ENCODE results near the gene TLE7.

TLE7 gene

DNA sequence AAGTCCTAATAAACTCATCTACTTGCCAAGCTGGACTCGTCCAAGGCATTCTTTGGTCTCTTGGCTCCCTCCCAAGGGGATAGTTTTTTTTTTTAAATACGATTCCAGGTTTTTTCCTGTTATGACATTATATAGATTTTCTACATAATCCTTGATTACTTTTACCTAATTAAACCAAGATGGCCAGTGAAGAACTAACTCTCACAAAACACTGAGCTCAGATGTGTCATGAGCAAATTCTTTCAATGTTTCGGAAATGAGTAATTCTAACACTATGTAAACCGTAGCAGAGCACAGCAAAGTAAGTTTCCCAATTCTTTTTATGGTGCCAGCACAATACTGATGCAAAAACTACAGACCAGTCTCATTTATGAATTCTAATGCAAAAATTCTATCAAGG, 18.4 kb upstream of the TLE7 start:
- TF ChIP-seq CTCF (IDR thresholded peaks at IDR 0.05; ENCODE audit: insufficient read depth, low read length, missing control alignments) = no peak
- peak; percentile 73 for DNase-seq (ENCODE audit: low read depth, low spot score)
- ChIA-PET POLR2A (interaction anchor here (1.2 kb wide), 2 partner anchors 14 to 24 kb away, joined by 6 to 8 read pairs; no protein-coding TSS in a partner anchor), CTCF (interaction anchor here (1.0 to 4.5 kb wide), 6 partner anchors 14 to 48 kb away, joined by 3 to 21 read pairs (median 7); no protein-coding TSS in a partner anchor)
- H3K4me3 ChIP-seq (ENCODE audit: low read depth, low read length) = peak overlapping the region; percentile 10; the same call in 1 of the 2 replicates

DNA sequence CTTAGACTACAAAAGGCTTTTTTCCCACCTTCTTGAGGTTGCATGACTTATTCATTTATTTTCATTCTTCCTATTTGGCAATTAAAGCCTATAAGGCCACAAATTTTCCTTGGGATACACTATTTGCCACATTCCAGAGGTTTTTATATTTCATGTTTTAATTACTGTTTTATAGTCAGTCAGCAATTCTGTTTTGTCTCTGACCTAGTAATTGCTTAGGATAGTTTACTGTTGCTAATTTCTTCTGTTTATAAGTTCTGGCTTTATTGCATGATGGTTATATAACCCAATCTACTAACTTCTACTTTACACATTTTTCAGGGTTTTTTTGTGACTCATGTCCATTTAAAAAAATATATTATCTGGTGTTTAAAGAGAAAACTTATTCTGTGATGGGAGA, 17.7 kb upstream of the TLE7 start:
- ChIA-PET POLR2A (interaction anchor here (1.2 kb wide), 2 partner anchors 15 to 25 kb away, joined by 6 to 8 read pairs; no protein-coding TSS in a partner anchor), CTCF (interaction anchor here (2.2 to 4.5 kb wide), 3 partner anchors 15 to 47 kb away, joined by 8 to 21 read pairs (median 11); no protein-coding TSS in a partner anchor)
- TF ChIP-seq CTCF (IDR thresholded peaks at IDR 0.05; ENCODE audit: insufficient read depth, low read length, missing control alignments) = no peak
- no peak for DNase-seq (ENCODE audit: low read depth, low spot score)
- H3K4me3 ChIP-seq (ENCODE audit: low read depth, low read length) = no peak overlapping the region

DNA sequence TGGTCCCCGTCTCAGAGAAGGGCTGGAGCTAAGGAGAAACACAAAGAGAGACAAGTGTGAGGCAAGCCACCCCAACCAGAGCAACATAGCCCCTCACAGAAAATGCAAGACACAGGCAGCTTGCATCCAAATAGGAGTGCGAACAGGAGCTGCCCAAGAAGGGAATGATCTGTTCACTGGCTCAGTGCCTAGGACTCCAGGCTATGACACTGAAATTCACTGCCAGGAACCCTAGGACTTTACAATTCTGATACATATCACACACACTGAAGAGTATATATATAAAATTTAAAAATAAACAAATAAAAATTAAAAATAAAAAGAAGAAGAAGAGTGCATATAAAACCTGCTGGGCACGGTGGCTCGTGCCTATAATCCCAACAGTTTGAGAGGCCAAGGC, 14.9 kb upstream of the TLE7 start:
- no peak overlapping the region for H3K4me3 ChIP-seq (ENCODE audit: low read depth, low read length)
- CTCF ChIA-PET = interaction anchor here (0.7 to 1.6 kb wide), 2 partner anchors 43 to 44 kb away, joined by 3 to 4 read pairs; no protein-coding TSS in a partner anchor
- TF ChIP-seq CTCF (IDR thresholded peaks at IDR 0.05; ENCODE audit: insufficient read depth, low read length, missing control alignments) = no peak
- no peak for DNase-seq (ENCODE audit: low read depth, low spot score)
- POLR2A ChIA-PET = no interaction called here

DNA sequence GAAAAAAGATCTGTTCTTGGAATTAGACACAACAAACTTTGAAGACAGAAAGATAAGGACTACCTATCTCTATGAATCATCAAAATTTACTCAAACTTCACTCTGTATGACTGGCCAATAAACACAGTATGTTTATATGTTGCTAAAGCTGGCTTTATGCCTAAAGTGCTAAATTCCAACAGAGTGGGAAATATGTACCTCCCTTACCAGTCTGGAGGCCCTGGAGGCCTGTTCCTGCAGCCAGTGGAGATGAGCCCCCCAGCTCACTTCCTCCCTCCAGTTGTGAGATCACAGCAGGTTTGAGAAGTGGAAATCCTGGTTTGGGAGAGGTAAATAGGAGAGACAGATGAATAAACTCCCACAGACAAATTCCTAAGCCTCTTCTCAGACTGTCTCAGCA, 11.2 kb upstream of the TLE7 start:
- H3K4me3 ChIP-seq (ENCODE audit: low read depth, low read length) = no peak overlapping the region
- ChIA-PET POLR2A (no interaction called here), CTCF (interaction anchor here (1.3 kb wide), 1 partner anchor 24 kb away, joined by 3 read pairs; no protein-coding TSS in a partner anchor)
- TF ChIP-seq CTCF (IDR thresholded peaks at IDR 0.05; ENCODE audit: insufficient read depth, low read length, missing control alignments) = no peak
- DNase-seq (ENCODE audit: low read depth, low spot score) = no peak

DNA sequence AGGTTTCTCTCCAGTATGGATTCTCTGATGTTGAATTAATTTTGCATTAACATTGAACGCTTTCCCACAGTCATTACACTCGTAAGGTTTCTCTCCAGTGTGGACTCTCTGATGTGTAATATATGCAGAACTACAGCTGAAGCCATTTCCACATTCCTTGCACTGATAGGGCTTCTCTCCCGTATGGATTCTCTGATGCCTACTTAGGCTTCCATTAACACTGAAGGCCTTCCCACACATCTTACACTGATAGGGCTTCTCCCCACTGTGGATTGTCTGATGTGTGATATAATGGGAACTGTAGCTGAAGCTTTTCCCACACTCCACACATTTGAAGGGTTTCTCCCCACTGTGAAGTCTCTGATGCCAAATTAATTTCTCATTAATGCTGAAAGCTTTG, 7.2 kb upstream of the TLE7 start:
- ChIA-PET CTCF (no interaction called here), POLR2A (no interaction called here)
- DNase-seq (ENCODE audit: low read depth, low spot score) = no peak

More for the DNA sequence above, 7.2 kb upstream of the TLE7 start:
- no peak for TF ChIP-seq CTCF (IDR thresholded peaks at IDR 0.05; ENCODE audit: insufficient read depth, low read length, missing control alignments)
- H3K4me3 ChIP-seq (ENCODE audit: low read depth, low read length) = no peak overlapping the region
